ENCODE data around the gene TNC.

The TNC gene

GRCh38 chr9:115058175-115058574 lies 59.8 kb downstream of the TNC start:
- DNase-seq = no peak

GRCh38 chr9:115057559-115057958 lies 60.4 kb downstream of the TNC start:
- DNase-seq = no peak

- DNase-seq = no peak
Observed at GRCh38 chr9:115050002-115050490, 67.9 kb downstream of the TNC start.

GRCh38 chr9:115046824-115047223 lies 71.1 kb downstream of the TNC start:
- DNase-seq = no peak

- no peak for DNase-seq
Observed at GRCh38 chr9:115046199-115046598, 71.8 kb downstream of the TNC start.

- no peak for DNase-seq
Observed at GRCh38 chr9:115043632-115044031, 74.3 kb downstream of the TNC start.

- peak in 3 of 58 donors; percentile 2 to 4 (median 3) for DNase-seq
Observed at GRCh38 chr9:115042781-115043509, 75.0 kb downstream of the TNC start.

GRCh38 chr9:115039516-115040120 lies 78.3 kb downstream of the TNC start:
- peak in 12 of 58 donors; percentile 2 to 33 (median 16) for DNase-seq

GRCh38 chr9:115038178-115038577 lies 79.8 kb downstream of the TNC start:
- DNase-seq = no peak

GRCh38 chr9:115036691-115037090 lies 81.3 kb downstream of the TNC start:
- no peak for DNase-seq

- DNase-seq = peak in 6 of 58 donors; percentile 3 to 25 (median 16)
Observed at GRCh38 chr9:115035841-115036612, 81.9 kb downstream of the TNC start.

- DNase-seq = no peak
Observed at GRCh38 chr9:115034801-115035200, 83.2 kb downstream of the TNC start.

- no peak for DNase-seq
Observed at GRCh38 chr9:115033800-115034199, 84.2 kb downstream of the TNC start.

- DNase-seq = no peak
Observed at GRCh38 chr9:115032296-115032695, 85.7 kb downstream of the TNC start.

GRCh38 chr9:115030006-115030405 lies 88.0 kb downstream of the TNC start:
- no peak for DNase-seq

- no peak for DNase-seq
Observed at GRCh38 chr9:115025721-115026120, 92.2 kb downstream of the TNC start.

- DNase-seq = no peak
Observed at GRCh38 chr9:115024925-115025535, 92.9 kb downstream of the TNC start.

GRCh38 chr9:115022760-115023434 lies 95.1 kb downstream of the TNC start:
- DNase-seq = no peak

GRCh38 chr9:115018547-115019435 lies 99.2 kb downstream of the TNC start:
- DNase-seq = no peak

GRCh38 chr9:115016344-115016743 lies 101.6 kb downstream of the TNC start:
- no peak for DNase-seq
